H1 (cell line): ENCODE results near the gene KCNMA1. TPM values are rescaled to one million over a fixed set of nuclear protein-coding genes. Genes with fewer than 3 reads are reported as not detected.

Source experiments
- CTCF ChIA-PET: fragments of 300-600 bp; sonication (Branson Sonifier 250); formaldehyde crosslinking; loops from one replicate; lab custom pipeline; 2021; ENCODE audit not compliant: partially characterized antibody; lab: Charles Lee
- POLR2A ChIA-PET: fragments of 300-600 bp; sonication (Branson Sonifier 250); formaldehyde crosslinking; loops from one replicate; lab custom pipeline; 2021; ENCODE audit warnings: inconsistent platforms; ENCODE audit not compliant: partially characterized antibody; lab: Charles Lee
- DNase-seq, 2 experiments: peaks; one replicate each; pipeline versions ENCODE4 v3.0.0 to v3.0.0-alpha.2; 2010 to 2022; ENCODE audit warnings: low spot score in 2 of 2, low read depth in 1 of 2, mixed read lengths in 1 of 2
- FAIRE-seq: peaks from 2 replicates; lab custom pipeline; 2011; peaks lifted over from hg19 to GRCh38; lab: Jason Lieb, UNC
- H2AFZ ChIP-seq: 2 replicates; pipeline ENCODE4 v1.8.1; 2012; ENCODE audit warnings: low read length, inconsistent platforms
- H2AK5ac ChIP-seq: 2 replicates; pipeline ENCODE4 v1.6.1; 2013; ENCODE audit warnings: low read depth, low read length
- H2BK120ac ChIP-seq: replicated peaks from 2 replicates; pipeline ENCODE3; 2013; ENCODE audit warnings: low read depth, low read length, inconsistent platforms
- H2BK12ac ChIP-seq: 2 replicates; pipeline ENCODE4 v1.6.1; 2013; ENCODE audit warnings: low read depth, low read length
- H2BK15ac ChIP-seq: 2 replicates; pipeline ENCODE4 v1.6.1; 2013; ENCODE audit warnings: low read length
- H2BK20ac ChIP-seq: 2 replicates; pipeline ENCODE4 v1.6.1; 2013; ENCODE audit warnings: low read length
- H2BK5ac ChIP-seq: 2 replicates; pipeline ENCODE4 v1.6.1; 2013; ENCODE audit warnings: low read depth, low read length
- H3K14ac ChIP-seq: 2 replicates; pipeline ENCODE4 v1.6.1; 2013; ENCODE audit warnings: inconsistent platforms; ENCODE audit not compliant: insufficient read length
- H3K18ac ChIP-seq: 2 replicates; pipeline ENCODE4 v1.6.1; 2013; ENCODE audit warnings: low read length; ENCODE audit errors: extremely low read depth
- H3K23ac ChIP-seq: 2 replicates; pipeline ENCODE4 v1.6.1; 2013; ENCODE audit warnings: inconsistent platforms; ENCODE audit not compliant: insufficient read length
- H3K23me2 ChIP-seq: 2 replicates; pipeline ENCODE4 v1.6.1; 2013; ENCODE audit warnings: low read depth, low read length
- H3K27ac ChIP-seq: 2 replicates; pipeline ENCODE4 v1.6.1; 2011; ENCODE audit warnings: low read depth, low read length, inconsistent platforms
- H3K27me3 ChIP-seq, 4 experiments: replicated peaks in 1 of 4; 1 replicate in 1 of 4; 2 replicates in 3 of 4; pipeline versions ENCODE4 v1.6.1 to v1.8.1; 2011 to 2013; ENCODE audit warnings: low read length in 3 of 4, mild to moderate bottlenecking in 3 of 4, inconsistent platforms in 2 of 4, mixed read lengths in 2 of 4, moderate library complexity in 1 of 4; ENCODE audit not compliant: control insufficient read depth in 3 of 4, insufficient read depth in 3 of 4; ENCODE audit errors: extremely low read depth in 1 of 4
- H3K36me3 ChIP-seq, 4 experiments: 2 replicates each; pipeline versions ENCODE4 v1.6.1 to v1.8.1; 2011 to 2013; ENCODE audit warnings: mild to moderate bottlenecking in 4 of 4, low read length in 3 of 4, moderate library complexity in 2 of 4, control low read depth in 1 of 4, inconsistent platforms in 1 of 4; ENCODE audit not compliant: insufficient read depth in 4 of 4, control insufficient read depth in 2 of 4
- H3K4ac ChIP-seq: replicated peaks from 2 replicates; pipeline ENCODE3; 2013; ENCODE audit warnings: low read length, low read depth, mixed read lengths, inconsistent platforms; ENCODE audit not compliant: insufficient read length
- H3K4me1 ChIP-seq, 4 experiments: replicated peaks in 1 of 4; 1 replicate in 1 of 4; 2 replicates in 3 of 4; pipeline versions ENCODE4 v1.6.1 to v1.8.1; 2011 to 2013; ENCODE audit warnings: low read length in 3 of 4, inconsistent platforms in 2 of 4, mixed read lengths in 1 of 4; ENCODE audit not compliant: insufficient read depth in 4 of 4, control insufficient read depth in 3 of 4
- H3K4me2 ChIP-seq, 2 experiments: 2 replicates each; pipeline versions ENCODE4 v1.6.1 to v1.8.1; 2011 to 2013; ENCODE audit warnings: low read depth in 2 of 2, low read length in 2 of 2, control low read depth in 1 of 2, inconsistent platforms in 1 of 2, mild to moderate bottlenecking in 1 of 2; ENCODE audit not compliant: insufficient read depth in 1 of 2
- H3K4me3 ChIP-seq, 4 experiments: fragments of 200-600, 300-600 bp in 1 of 4; sonication (generic), shearing (Covaris generic), sonication (Bioruptor Twin) in 1 of 4; 2 replicates each; pipeline versions ENCODE4 v1.5.1 to v1.8.1; 2011 to 2016; ENCODE audit warnings: low read length in 4 of 4, low read depth in 3 of 4, control low read depth in 2 of 4, inconsistent platforms in 2 of 4, mild to moderate bottlenecking in 2 of 4, mixed read lengths in 1 of 4, moderate library complexity in 1 of 4; ENCODE audit not compliant: insufficient read depth in 2 of 4; ENCODE audit errors: extremely low read depth in 1 of 4
- H3K56ac ChIP-seq: replicated peaks from 2 replicates; pipeline ENCODE3; 2013; ENCODE audit warnings: low read depth, mild to moderate bottlenecking, mixed read lengths, low read length, inconsistent platforms; ENCODE audit not compliant: insufficient read length
- H3K79me1 ChIP-seq: 2 replicates; pipeline ENCODE4 v1.6.1; 2013; ENCODE audit warnings: low read depth, low read length, control low read depth
- H3K79me2 ChIP-seq, 2 experiments: 2 replicates each; pipeline versions ENCODE4 v1.6.1 to v1.8.1; 2012 to 2013; ENCODE audit warnings: low read length in 2 of 2, mild to moderate bottlenecking in 2 of 2, inconsistent platforms in 1 of 2; ENCODE audit not compliant: insufficient read depth in 2 of 2, control insufficient read depth in 1 of 2
- H3K9ac ChIP-seq, 4 experiments: replicated peaks in 1 of 4; 1 replicate in 1 of 4; 2 replicates in 3 of 4; pipeline versions ENCODE4 v1.6.1 to v1.8.1; 2011 to 2013; ENCODE audit warnings: low read depth in 3 of 4, low read length in 3 of 4, control low read depth in 2 of 4, mild to moderate bottlenecking in 2 of 4, moderate library complexity in 2 of 4, inconsistent platforms in 1 of 4; ENCODE audit errors: extremely low read depth in 1 of 4
- H3K9me3 ChIP-seq, 2 experiments: 2 replicates each; pipeline versions ENCODE4 v1.6.1 to v1.8.1; 2012 to 2013; ENCODE audit warnings: mild to moderate bottlenecking in 2 of 2, moderate library complexity in 2 of 2, control low read depth in 1 of 2, inconsistent platforms in 1 of 2, low read depth in 1 of 2, low read length in 1 of 2, mixed read lengths in 1 of 2; ENCODE audit not compliant: insufficient read depth in 2 of 2
- H4K20me1 ChIP-seq, 2 experiments: replicated peaks in 1 of 2; 2 replicates each; pipeline versions ENCODE3 to v1.8.1; 2011 to 2013; ENCODE audit warnings: inconsistent platforms in 2 of 2, low read length in 2 of 2, mild to moderate bottlenecking in 1 of 2; ENCODE audit not compliant: insufficient read depth in 2 of 2, control insufficient read depth in 1 of 2
- H4K5ac ChIP-seq: 2 replicates; pipeline ENCODE4 v1.6.1; 2013; ENCODE audit warnings: low read length, low read depth, mixed read lengths, inconsistent platforms; ENCODE audit not compliant: insufficient read length
- H4K8ac ChIP-seq: 2 replicates; pipeline ENCODE4 v1.8.0; 2013; ENCODE audit warnings: mild to moderate bottlenecking, moderate library complexity, low read length, inconsistent platforms; ENCODE audit not compliant: insufficient read depth; ENCODE audit errors: extremely low read depth
- H4K91ac ChIP-seq: replicated peaks from 2 replicates; pipeline ENCODE3; 2013; ENCODE audit warnings: low read length, mixed read lengths, inconsistent platforms; ENCODE audit not compliant: insufficient read length
- KDM4A ChIP-seq: IDR thresholded peaks from one replicate; pipeline ENCODE4 v1.7.1; 2012; ENCODE audit warnings: low read depth, mild to moderate bottlenecking, moderate library complexity, low read length, inconsistent platforms; ENCODE audit not compliant: severe bottlenecking
- SP1 ChIP-seq: IDR thresholded peaks from 2 replicates; pipeline ENCODE4 v1.6.1; 2011; ENCODE audit warnings: low read depth, low read length
- TCF12 ChIP-seq: IDR thresholded peaks from 2 replicates; pipeline ENCODE4 v1.6.1; 2011; ENCODE audit warnings: low read depth, mild to moderate bottlenecking, low read length
- WGBS, 2 experiments: shearing (Covaris generic) in 1 of 2; methylation state at CpG; one replicate each; pipeline versions ENCODE4 v1.1.6 to v1.1.7; 2013 to 2015; ENCODE audit warnings: low lambda C conversion rate in 2 of 2, mixed read lengths in 2 of 2, inconsistent platforms in 1 of 2, low coverage in 1 of 2, missing lambda C conversion rate in 1 of 2; ENCODE audit not compliant: insufficient replicate concordance in 2 of 2, insufficient coverage in 1 of 2, insufficient read length in 1 of 2; ENCODE audit errors: extremely low coverage in 1 of 2, missing lambda C conversion rate in 1 of 2; 5-methylcytosine and 5-hydroxymethylcytosine counted together
- polyA plus RNA-seq, 7 experiments: library from polyadenylated mRNA; depleted of rRNA in 3 of 7; stranded (reverse) in 5 of 7; unstranded in 2 of 7; fragments of >200 nt in 5 of 7; fragments of 200-250 nt in 2 of 7; gene quantifications; 1 replicate in 5 of 7; 2 replicates in 1 of 7; 4 replicates in 1 of 7; pipeline versions ENCODE4 v1.2.1 to v1.2.3, GENCODE V29; 2011 to 2013; ENCODE audit warnings: missing spikeins in 2 of 7, mixed read lengths in 2 of 7
- total RNA-seq: library from RNA; stranded (reverse); fragmentation: NEBNext Ultra II Directional; extraction: Animal tissue kit (Norgen Biotek cat#: 25700); gene quantifications from 2 replicates; pipeline ENCODE4 v1.2.1, GENCODE V29; 2021

Gene KCNMA1
- total and polyA plus RNA-seq, 2 of the 8 experiments (the other 6 are each of a cell fraction or from before 2014, with no cell fraction given), result 10.2 to 11.1 TPM

- H2AK5ac ChIP-seq, result no peak overlapping the region
- no peak overlapping the region for H3K4ac ChIP-seq
- no peak overlapping the region for H3K18ac ChIP-seq
- no peak overlapping the region for H2BK20ac ChIP-seq
- 94% methylated on average over 10 of the region's 10 CpGs; no CpG with 5 or more reads in 1 of the 2 experiments for WGBS, 2 experiments
- H3K23me2 ChIP-seq, result no peaks in the 10 kb centered on the region
- no peaks in the 10 kb centered on the region for H3K27me3 ChIP-seq
- H3K79me1 ChIP-seq, result no peaks in the 10 kb centered on the region
- no peaks in the 10 kb centered on the region; a peak in 2 of 7 replicates for H3K4me1 ChIP-seq
- H4K20me1 ChIP-seq, result no peaks in the 10 kb centered on the region
- H2BK12ac ChIP-seq, result no peak overlapping the region
- no peak overlapping the region for H2BK15ac ChIP-seq
- DNase-seq, result no peak
- H3K9me3 ChIP-seq, result no peaks in the 10 kb centered on the region
- ChIA-PET POLR2A (no interaction called here), CTCF (interaction anchor here (0.7 to 1.6 kb wide), 2 partner anchors 22 to 345 kb away, joined by 3 to 4 read pairs; no protein-coding TSS in a partner anchor)
- H3K79me2 ChIP-seq, result no peaks in the 10 kb centered on the region
- H4K8ac ChIP-seq, result no peak overlapping the region
- H3K23ac ChIP-seq, result no peak overlapping the region
- H2BK5ac ChIP-seq, result no peak overlapping the region
- H2BK120ac ChIP-seq, result no peak overlapping the region
- H2AFZ ChIP-seq, result no peak overlapping the region
- H3K14ac ChIP-seq, result no peak overlapping the region
- H3K36me3 ChIP-seq, result no peaks in the 10 kb centered on the region
- no peak overlapping the region for H3K27ac ChIP-seq
- no peak for FAIRE-seq
- H3K9ac ChIP-seq, result no peak overlapping the region
- no peak overlapping the region for H3K4me2 ChIP-seq
- no peak overlapping the region for H3K56ac ChIP-seq
- H3K4me3 ChIP-seq, result no peak overlapping the region
- H4K91ac ChIP-seq, result no peak overlapping the region
- no peak overlapping the region for H4K5ac ChIP-seq
- TF ChIP-seq TCF12 (no peak), SP1 (no peak), KDM4A (no peak)
These were observed 664.3 kb downstream of the KCNMA1 start for GRCh38 chr10:76973091-76974016.
